AG04449 (cell line): ENCODE data around the gene VMAC.

Experiments used
- CTCF ChIA-PET: fragments of 350-600 bp; formaldehyde crosslinking; extraction: SDS; loops from one replicate; lab custom pipeline; 2021; ENCODE audit warnings: antibody characterized with exemption; lab: Yijun Ruan, JAX
- POLR2A ChIA-PET: fragments of 400-600, 350-600 bp; formaldehyde crosslinking; extraction: SDS; loops from one replicate; lab custom pipeline; 2020; ENCODE audit warnings: antibody characterized with exemption, inconsistent platforms; lab: Yijun Ruan, JAX
- DNase-seq: peaks from one replicate; pipeline ENCODE4 v3.0.0-alpha.2; 2010; ENCODE audit warnings: low read depth, low spot score
- H3K4me3 ChIP-seq: 2 replicates; pipeline ENCODE4 v1.5.1; 2011; ENCODE audit warnings: low read depth, mild to moderate bottlenecking, control low read depth, low read length
- TF ChIP-seq, protein P1 (sequence below): IDR thresholded peaks from one replicate; pipeline ENCODE4 v1.5.1; 2011; ENCODE audit warnings: mild to moderate bottlenecking, moderate library complexity, low read length, control low read depth, inconsistent platforms; ENCODE audit not compliant: insufficient read depth; ENCODE audit errors: missing control alignments

The VMAC gene

DNA sequence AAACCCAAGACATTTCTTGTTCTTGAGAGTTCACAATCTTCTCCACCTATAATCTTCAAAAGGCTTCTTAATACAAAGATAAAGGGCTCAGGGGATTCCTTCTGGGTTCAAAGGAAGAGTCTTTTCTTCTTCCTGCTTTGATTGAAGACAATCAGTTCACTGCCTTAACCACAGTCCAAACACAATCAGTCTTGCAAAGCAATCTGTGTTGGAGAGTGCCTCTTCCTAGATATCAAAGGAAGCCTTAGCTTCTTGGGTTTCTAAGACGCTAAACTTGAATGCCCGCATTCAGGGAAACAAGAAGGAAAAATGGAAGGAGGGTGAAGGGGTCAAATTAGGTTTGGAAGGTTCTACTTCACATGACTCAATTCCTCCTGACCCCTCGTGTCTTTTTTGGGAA, 46.1 kb downstream of the VMAC start:
- TF ChIP-seq, protein P1, sequence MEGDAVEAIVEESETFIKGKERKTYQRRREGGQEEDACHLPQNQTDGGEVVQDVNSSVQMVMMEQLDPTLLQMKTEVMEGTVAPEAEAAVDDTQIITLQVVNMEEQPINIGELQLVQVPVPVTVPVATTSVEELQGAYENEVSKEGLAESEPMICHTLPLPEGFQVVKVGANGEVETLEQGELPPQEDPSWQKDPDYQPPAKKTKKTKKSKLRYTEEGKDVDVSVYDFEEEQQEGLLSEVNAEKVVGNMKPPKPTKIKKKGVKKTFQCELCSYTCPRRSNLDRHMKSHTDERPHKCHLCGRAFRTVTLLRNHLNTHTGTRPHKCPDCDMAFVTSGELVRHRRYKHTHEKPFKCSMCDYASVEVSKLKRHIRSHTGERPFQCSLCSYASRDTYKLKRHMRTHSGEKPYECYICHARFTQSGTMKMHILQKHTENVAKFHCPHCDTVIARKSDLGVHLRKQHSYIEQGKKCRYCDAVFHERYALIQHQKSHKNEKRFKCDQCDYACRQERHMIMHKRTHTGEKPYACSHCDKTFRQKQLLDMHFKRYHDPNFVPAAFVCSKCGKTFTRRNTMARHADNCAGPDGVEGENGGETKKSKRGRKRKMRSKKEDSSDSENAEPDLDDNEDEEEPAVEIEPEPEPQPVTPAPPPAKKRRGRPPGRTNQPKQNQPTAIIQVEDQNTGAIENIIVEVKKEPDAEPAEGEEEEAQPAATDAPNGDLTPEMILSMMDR = no peak
- no peak overlapping the region for H3K4me3 ChIP-seq
- no peak for DNase-seq
- POLR2A ChIA-PET = no interaction called here
- CTCF ChIA-PET = interaction anchor here (1.1 to 10.7 kb wide), 2 partner anchors 8 to 19 kb away, joined by 3 to 151 read pairs; no protein-coding TSS in a partner anchor

DNA sequence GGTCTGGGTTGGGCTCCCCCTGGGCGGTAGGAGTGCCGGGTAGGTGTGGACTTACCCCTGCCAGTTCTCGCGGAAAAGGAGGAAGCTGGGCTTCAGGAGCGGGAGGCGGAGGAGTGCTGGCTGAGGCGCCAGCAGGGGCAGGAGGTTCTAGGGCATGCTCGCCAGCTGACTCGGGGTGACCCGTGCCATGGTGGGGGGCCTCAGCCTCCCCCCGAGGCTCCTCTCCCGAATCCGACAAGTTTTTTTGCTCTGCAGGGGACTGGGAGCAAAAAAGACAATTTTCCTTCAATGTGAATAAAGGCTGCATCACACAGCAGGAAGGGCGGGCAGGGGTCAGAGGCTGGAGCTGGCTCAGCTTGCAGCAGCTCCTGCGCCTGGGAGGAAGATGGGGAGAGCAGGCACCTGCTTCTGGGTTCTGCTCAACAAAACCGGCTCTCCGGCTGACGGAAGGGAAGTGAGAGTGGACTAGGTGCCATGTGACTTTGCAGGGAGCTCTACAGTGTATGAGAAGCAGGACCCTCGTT, 46.7 kb downstream of the VMAC start:
- POLR2A ChIA-PET = no interaction called here
- no peak for DNase-seq
- TF ChIP-seq, protein P1 = no peak
- H3K4me3 ChIP-seq = no peak overlapping the region
- CTCF ChIA-PET = interaction anchor here (1.0 to 10.7 kb wide), 5 partner anchors 9 to 36 kb away, joined by 3 to 151 read pairs (median 3); no protein-coding TSS in a partner anchor

DNA sequence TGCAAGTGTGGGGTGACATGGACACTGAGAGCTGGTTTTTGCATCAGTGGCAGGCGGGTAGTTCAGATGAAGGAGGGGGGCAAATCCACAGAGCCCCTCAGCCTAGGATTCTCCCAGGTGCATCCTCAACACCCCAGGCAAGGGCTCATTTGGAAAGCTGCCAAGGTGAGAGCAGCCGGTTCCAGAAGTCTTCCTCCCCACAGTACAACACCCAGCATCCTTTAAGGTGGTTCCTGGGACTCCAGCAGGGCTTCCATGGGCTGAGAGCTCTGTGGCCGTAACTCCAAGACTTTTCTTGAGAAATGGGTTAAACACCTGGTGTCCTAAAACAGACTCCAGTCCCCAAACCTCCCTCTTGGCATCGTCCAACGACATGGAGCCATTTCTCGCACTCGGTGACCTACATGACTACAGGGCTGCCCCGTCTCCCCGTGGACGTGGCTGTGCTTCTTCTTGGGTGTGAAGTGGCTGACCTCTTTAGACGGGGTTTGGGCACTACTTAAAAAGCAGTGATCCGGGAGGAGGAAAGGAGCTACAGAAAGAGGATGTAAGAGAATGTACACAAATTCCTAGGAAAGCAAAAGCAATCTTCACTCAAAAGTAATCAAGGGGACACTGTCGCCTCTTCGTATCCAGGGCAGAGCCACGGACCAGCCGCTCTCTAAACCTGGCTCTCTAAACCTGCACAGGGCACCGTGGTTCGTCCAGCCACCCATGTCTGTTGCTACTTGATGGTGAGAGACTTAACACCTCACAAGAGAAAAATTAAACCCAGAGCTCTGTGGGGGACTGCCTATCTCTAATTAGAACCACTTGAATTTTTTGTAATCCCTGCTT, 47.7 kb downstream of the VMAC start:
- CTCF ChIA-PET = interaction anchor here (1.1 to 10.7 kb wide), 6 partner anchors 10 to 148 kb away, joined by 3 to 151 read pairs (median 4); no protein-coding TSS in a partner anchor
- H3K4me3 ChIP-seq = no peak overlapping the region
- POLR2A ChIA-PET = no interaction called here
- TF ChIP-seq, protein P1 = no peak
- no peak for DNase-seq

DNA sequence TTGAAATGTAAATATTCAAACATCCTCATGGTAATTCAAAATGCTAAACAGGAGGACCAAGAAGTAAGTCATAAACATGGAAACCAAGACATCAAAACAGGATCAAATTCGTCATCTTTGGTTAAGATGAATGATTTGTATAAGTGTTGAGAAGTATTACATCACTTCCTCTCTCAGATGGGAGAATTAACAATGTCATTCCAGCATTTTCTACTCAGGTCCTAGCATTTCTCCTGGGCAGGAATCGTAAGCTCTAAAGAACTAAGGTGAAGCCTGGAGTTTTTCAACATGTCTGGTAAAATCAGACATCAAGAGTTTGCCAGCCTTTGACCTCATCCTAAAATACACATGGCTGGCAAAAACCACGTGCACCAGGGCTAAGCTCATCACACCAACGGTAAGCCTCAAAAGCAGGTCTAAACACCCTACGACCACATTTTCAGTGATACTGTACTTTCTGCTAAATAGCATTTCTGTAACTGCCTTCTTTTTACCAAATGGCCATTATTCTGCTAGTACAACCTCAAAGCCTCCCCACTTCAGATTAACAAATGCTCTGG, 48.4 kb downstream of the VMAC start:
- CTCF ChIA-PET = interaction anchor here (0.6 to 10.7 kb wide), 6 partner anchors 9 to 156 kb away, joined by 3 to 151 read pairs (median 5); no protein-coding TSS in a partner anchor
- TF ChIP-seq, protein P1 = no peak
- no peak for DNase-seq
- H3K4me3 ChIP-seq = no peak overlapping the region
- POLR2A ChIA-PET = no interaction called here

DNA sequence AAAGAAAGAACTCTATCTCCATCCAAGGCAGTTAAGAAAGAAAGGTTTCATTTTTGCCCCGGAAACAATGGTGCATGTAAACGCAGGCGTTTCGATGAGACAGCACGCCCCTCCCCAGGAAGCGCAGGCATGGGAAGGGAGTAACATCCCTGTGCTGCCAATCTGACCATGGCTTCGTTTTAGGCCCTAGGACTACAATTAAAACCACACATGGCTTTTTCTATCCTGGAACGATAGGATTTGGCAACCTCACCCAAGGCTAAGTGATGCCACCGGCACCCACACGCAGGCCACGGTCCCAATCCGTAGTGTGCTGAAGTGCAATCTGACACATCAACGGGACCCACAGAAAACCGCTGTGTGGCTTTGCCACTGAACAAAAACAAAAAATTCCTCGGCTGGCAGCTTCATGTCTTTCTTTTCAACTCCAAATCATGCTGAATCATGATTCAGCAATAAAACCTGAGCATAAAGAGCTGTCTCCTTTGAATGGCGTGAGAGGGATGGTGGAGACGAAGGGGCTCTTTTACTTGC, 49.1 kb downstream of the VMAC start:
- CTCF ChIA-PET = interaction anchor here (0.6 to 10.7 kb wide), 7 partner anchors 8 to 155 kb away, joined by 3 to 151 read pairs (median 4); no protein-coding TSS in a partner anchor
- TF ChIP-seq, protein P1 = no peak
- no peak overlapping the region for H3K4me3 ChIP-seq
- DNase-seq = no peak
- POLR2A ChIA-PET = no interaction called here
